Fibroblast of mammary gland (primary cell): ENCODE measurements around the gene GRAMD4.
A peak's percentile ranks its signal among the peaks of the same experiment; 100 is the strongest.

Experiments used
- DNase-seq: peaks from one replicate; pipeline ENCODE4 v3.0.0-alpha.2; 2010; ENCODE audit warnings: low read depth
- H3K4me3 ChIP-seq: 2 replicates; pipeline ENCODE4 v1.5.1; 2011; ENCODE audit warnings: low read depth, mild to moderate bottlenecking, low read length, moderate library complexity; ENCODE audit not compliant: control insufficient read depth
- CTCF ChIP-seq: conservative IDR thresholded peaks from 2 replicates; pipeline ENCODE4 v1.5.1; 2011; ENCODE audit warnings: low read depth, low read length, inconsistent platforms; ENCODE audit not compliant: control insufficient read depth, insufficient read depth

GRAMD4 gene

GRCh38 chr22:46661221-46661851, 41.1 kb downstream of the GRAMD4 start:
- DNase-seq = peak; percentile 79
- no peak for TF ChIP-seq CTCF
- no peak overlapping the region for H3K4me3 ChIP-seq

- TF ChIP-seq CTCF = no peak
- no peak for DNase-seq
- no peak overlapping the region for H3K4me3 ChIP-seq
Observed at GRCh38 chr22:46662226-46662625, 42.0 kb downstream of the GRAMD4 start.

GRCh38 chr22:46663001-46663400, 42.8 kb downstream of the GRAMD4 start:
- DNase-seq = no peak
- H3K4me3 ChIP-seq = no peak overlapping the region
- no peak for TF ChIP-seq CTCF

GRCh38 chr22:46663436-46664100, 43.4 kb downstream of the GRAMD4 start:
- no peak overlapping the region for H3K4me3 ChIP-seq
- DNase-seq = no peak
- TF ChIP-seq CTCF = no peak

GRCh38 chr22:46664301-46664855, 44.2 kb downstream of the GRAMD4 start:
- H3K4me3 ChIP-seq = no peak overlapping the region
- no peak for TF ChIP-seq CTCF
- DNase-seq = no peak

- no peak overlapping the region for H3K4me3 ChIP-seq
- no peak for DNase-seq
- TF ChIP-seq CTCF = no peak
Observed at GRCh38 chr22:46665151-46665695, 45.0 kb downstream of the GRAMD4 start.
